GM19455 (cell line): Measurements from ENCODE around the gene SPRYD3.

Experiments
- ATAC-seq: cut with Tn5 transposase; IDR thresholded peaks from one replicate; pipeline ENCODE4 v1.9.1; 2021; ENCODE audit not compliant: unreplicated experiment

Gene SPRYD3

DNA sequence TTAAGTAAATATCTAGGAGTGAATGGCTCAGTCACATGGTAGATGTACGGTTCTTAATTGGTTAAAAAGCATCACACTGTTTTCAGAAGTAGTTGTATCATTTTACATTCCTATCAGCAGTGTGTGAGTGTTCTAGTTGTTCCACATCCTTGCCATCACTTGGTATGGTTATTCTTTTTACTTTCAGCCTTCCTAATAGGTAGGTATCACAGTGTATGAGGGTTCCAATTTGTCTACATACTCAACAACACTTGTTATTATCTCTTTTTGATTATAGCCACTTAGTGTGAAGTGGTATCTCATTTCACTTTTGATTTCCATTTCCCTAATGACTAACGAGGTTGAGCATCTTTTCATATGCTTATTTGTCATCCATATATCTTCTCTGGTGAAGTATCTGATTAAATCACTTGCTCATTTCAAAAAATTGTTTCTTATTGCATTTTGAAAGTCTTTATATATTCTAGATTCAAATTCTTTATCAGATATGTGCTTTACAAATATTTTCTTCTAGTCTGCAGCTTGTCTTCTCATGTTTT lies 3.5 kb upstream of the SPRYD3 start:
- no peak for ATAC-seq

DNA sequence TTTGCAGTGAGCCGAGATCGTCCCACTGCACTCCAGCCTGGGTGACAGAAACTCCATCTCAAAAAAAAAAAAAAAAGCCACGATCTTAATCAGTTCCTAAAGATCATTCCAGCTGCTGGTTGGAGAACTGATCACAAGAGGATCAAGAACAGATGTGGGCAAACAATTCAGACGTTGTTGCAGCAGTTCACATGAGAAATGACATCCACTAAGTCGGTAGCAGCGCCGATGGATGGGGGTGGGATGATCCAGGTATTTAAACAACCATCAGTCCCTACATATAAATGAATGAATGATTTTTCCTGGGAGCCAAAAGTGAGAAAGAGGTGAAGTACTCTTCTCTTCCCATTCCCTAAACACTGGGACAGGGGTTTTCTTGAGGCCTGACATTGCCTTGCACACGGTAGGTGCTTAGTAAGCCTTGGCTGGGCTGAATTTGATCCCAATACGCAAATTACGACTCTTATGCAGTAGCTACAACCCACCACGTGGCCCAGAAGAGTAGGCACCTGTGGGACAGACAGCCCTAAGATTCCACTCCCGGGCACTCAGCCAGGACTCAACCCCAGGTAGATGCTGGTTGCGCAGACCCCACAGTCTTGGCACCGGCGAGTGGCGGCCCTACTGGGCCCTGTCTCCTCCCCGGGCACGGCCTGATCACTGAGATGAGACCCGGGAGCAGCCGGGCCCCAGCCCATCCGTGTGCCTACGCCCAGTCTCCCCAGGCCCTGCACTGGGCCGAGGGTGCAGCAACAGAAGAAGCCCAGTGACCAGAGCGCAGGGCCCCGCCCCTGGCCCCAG lies 565 bp downstream of the SPRYD3 start:
- peak; percentile 32 for ATAC-seq

DNA sequence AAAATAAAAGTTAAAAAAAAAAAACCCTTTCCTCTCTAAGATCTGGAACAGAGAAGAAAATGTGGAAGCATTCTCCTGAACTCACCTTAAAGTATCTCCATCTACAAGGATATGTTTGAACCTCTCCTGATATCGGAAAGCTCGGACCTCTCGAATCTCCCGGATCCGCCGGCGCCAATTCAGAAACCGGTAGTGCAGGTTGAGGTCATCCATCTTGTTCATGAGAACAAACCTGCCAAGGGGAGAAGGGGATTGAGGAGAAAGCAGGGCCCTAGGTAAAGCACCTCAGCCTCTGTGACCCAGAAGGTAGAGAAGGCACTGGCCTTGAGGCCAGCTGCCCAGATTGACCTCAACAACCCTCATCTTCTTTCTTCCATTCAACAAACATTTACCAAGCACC lies 2.2 kb downstream of the SPRYD3 start:
- ATAC-seq = no peak

DNA sequence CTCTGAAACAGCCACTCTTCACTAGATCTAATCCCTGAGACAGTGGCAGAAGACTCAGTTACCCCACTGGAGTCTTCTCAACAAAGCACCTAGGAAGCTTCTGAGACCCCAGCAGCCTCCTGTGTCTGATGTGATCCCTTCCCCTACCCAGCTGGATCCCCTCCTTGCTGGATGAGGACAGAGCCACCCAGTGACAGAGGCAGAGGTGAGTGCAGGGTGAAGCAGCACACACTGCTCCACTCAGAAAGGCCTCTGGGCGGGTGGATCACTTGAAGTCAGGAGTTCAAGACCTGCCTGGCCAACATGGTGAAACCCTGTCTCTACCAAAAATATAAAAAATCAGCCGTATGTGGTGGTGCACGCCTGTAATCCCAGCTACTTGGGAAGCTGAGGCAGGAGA lies 2.7 kb downstream of the SPRYD3 start:
- no peak for ATAC-seq

DNA sequence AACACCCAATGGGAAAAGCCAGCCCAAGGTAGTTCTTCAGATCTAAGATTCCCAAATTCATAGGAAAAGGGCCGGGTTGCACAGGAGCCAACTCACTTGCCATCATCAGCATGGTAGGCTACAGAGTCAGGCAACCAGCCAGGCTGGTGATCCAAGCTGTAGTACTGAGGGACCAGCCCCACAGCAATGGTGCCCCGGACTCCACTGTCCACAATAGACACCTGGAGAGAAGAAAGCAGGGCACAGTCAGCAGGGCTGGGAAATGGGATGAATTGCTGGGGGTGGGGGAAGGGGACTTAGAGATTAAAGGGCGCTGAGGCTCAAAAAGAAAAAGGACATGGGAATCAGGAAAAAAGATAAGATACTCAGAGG lies 4.2 kb downstream of the SPRYD3 start:
- ATAC-seq = no peak

- ATAC-seq = no peak
These were observed 4.7 kb downstream of the SPRYD3 start for GRCh38 chr12:53074283-53074998.

DNA sequence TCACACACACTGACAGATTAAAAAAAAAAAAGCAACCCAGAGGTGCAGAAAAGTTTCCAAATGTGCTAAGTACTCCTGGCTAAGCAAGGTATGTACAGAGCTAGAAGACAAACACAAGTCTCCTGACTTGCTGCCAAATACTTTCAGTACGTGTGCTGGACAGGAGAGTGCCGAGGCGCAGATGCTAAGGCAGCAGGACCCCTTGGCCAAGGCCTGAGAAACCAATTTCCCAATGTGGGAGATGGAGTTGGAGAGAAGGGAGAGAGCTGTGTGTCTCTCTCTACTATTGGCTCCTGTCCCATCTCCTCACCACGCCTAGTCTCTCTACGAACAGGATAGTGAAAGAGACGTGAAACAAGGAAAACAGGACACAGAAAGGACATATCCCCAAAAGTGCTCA lies 5.3 kb downstream of the SPRYD3 start:
- ATAC-seq = no peak

GRCh38 chr12:53071591-53072551 lies 7.3 kb downstream of the SPRYD3 start:
- ATAC-seq = no peak

DNA sequence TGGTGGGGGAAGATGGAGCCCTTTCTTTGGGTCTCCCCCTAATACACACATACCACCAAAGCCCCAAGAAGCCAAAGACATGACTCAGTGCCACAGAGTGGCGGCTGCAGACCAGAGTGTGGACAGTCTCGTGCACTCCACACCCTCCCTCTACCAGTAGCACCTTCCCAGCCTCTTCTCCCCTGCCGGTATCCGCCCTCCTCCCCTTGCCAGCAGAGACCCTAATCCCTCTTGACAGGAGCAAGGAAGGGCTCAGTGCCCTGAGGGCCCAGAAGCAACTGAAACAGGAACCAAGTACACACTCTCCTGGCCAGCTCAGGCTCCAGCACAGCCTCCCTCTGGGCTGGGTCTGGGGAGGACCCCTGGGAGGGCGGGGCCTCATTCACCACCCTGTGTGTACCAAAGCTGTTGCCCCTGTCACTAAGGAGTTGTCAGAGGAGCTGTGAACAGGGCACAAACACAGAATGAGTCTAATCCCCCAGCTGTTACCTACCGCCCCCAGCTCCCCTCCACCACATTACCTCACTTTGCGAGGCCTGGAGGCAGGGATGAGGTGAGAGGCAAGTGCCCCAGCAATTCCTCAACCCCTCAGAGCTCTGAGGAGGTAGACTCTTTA lies 8.2 kb downstream of the SPRYD3 start:
- no peak for ATAC-seq

DNA sequence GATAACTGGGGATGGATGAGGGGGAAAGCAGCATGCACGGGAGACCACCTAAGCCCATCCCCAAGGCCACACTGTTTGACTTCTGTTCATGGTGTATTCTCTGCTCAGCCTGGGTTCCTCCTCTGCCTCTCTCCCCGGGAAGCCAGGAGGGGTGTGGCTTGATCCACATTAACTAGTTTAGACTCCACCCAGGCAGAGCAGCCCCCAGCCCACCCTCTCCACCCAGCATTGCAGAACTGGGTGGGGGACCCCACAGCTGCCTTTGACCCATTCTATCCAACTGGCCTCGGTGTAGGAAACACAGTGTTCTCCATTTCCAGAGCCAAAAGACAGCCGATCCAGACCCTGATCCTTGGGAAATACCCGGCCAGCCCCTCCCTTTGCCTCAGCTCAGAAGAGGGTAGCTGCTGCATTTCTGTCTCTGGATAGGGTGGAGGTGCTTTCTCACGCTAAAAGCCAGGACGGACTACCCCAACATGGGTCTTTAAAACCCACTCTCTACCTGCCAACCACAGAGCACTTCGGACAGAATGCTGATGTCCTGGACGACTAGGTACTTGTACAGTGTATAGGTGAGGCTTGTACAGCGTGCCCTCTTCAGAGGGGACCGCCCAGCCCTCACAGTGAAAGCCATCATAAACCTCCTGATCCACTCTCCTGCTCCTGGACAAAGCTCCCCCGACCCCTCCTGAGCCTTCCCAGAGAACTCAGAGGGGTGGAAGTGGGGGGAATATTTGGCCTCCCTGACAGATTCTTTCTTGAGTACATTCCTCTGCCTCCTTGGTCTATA lies 9.4 kb downstream of the SPRYD3 start:
- no peak for ATAC-seq

DNA sequence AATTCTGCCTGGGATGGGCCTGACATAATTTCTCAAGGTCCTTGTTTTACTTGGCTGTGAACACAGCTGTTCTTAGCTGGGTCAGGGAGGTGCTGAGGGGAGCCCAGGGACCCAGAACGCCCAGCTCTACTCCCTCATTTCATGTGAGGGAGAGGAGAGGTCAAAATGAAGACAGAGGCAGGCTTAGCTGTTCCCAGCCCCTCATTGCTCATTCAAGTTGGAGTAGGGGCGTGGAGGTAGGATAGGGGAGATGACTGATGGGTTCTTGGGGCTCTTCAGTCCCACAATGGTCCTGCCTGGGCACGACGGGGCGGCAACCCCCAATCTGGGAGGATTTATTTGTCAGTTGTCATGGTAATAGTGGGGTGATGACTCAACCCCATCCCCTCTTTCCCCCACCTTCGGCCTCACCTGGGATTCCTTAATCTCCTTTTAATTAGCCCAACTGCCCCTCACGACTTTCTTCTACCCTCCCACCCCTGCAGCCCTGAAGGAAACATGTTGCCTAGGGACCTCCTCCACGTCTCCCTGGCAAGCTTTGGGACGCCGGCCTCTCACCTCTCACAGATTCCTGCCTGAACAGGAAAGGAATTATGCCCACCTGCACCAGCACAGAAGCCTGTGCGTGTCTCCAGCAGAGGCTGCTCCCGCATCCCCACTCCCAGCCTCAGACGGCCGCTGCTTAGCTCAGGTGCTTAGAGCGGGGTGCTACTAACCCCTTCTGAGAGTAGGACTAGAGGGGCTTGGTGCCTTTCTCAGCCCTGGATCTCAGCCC lies 10.2 kb downstream of the SPRYD3 start:
- ATAC-seq = no peak

GRCh38 chr12:53067993-53068770 lies 11.0 kb downstream of the SPRYD3 start:
- no peak for ATAC-seq

DNA sequence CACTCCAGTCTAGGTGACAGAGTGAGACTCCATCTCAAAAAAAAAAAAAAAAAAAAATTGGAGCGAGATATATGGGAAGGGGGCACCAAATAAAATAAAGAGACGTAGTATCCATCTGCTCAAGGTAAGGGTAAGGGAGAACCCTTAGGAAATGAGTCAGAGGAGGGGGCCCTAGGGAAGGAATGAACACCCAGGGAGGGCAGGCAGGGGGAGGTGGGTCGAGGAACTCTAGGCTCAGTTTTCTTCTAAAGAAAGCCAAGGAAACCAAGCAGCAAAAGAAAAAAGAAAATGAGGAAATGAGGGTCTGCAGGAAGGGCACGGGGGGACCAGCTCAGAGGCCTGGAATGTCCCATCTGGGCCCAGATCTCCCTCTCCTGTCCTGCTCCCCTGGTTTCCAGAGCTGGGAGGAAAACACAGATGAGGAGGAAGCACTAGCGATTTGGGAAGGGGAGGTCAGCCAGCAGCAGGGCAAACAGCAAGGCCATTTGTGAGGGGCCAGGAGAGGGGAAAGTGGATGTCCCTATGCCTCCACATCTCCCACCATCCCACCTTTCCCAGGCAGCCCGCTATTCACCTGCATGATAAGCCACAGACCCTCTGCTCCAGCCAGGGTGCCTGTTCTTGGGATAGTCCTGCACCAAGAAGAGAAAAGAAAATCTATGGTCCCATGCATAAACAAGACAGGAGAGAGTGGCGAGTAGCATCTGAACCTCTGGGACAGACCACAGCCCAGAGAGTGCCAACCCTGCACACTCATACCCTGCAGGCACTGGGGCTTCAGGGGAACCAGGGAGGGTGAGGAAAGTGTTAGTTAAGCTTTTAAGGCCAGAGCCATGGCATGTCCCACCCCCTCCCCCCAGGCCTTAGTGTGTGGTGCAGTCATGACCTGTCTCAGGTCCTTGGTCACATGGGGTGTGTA lies 11.9 kb downstream of the SPRYD3 start:
- no peak for ATAC-seq

GRCh38 chr12:53065975-53066931 lies 12.9 kb downstream of the SPRYD3 start:
- no peak for ATAC-seq

GRCh38 chr12:53065470-53065869 lies 13.7 kb downstream of the SPRYD3 start:
- no peak for ATAC-seq
